ENCODE data around the gene ZBED4.

ZBED4 gene

GRCh38 chr22:49855251-49855911, 1.7 kb downstream of the ZBED4 start:
- Histone ChIP-seq H4K20me1 (ENCODE audit: insufficient read depth, low read length) (peaks cover 8% of the 10 kb centered on the region; the same call in 1 of the 2 replicates), H3K4me3 (ENCODE audit: low read length) (peak overlapping the region; percentile 85; the same call in 1 of the 2 replicates), H3K36me3 (replicated peaks; ENCODE audit: insufficient read depth, low read length) (no peaks in the 10 kb centered on the region), H3K9ac (ENCODE audit: low read length) (no peak overlapping the region), H3K9me3 (replicated peaks; ENCODE audit: insufficient read depth, low read length) (no peaks in the 10 kb centered on the region), H3K27me3 (replicated peaks; ENCODE audit: insufficient read depth, low read length) (peaks cover 3% of the 10 kb centered on the region; the same call in 1 of the 2 replicates), H3K79me2 (ENCODE audit: low read length) (peaks cover 62% of the 10 kb centered on the region), H3K9me2 (replicated peaks; ENCODE audit: insufficient read depth, low read length) (no peaks in the 10 kb centered on the region), H3K4me1 (ENCODE audit: low read length) (peaks cover 10% of the 10 kb centered on the region; the same call in 1 of the 2 replicates), H2AFZ (ENCODE audit: low read length) (no peak overlapping the region), H3K4me2 (ENCODE audit: low read depth, low read length) (peak overlapping the region; percentile 94; the same call in 1 of the 2 replicates), H3K27ac (ENCODE audit: low read length) (no peak overlapping the region), H3F3A (ENCODE audit: insufficient read depth, low read length) (peaks cover 8% of the 10 kb centered on the region)
- no peak for TF ChIP-seq CTCF (IDR thresholded peaks at IDR 0.05; ENCODE audit: low read length)
- TF ChIP-seq EZH2 (optimal IDR thresholded peaks at IDR 0.05; ENCODE audit: low read depth, low read length): no peak
- TF ChIP-seq EZH2phosphoT487 (IDR thresholded peaks at IDR 0.05; ENCODE audit: low read length): no peak
- DNase-seq: no peak

GRCh38 chr22:49856343-49856742, 2.7 kb downstream of the ZBED4 start:
- Histone ChIP-seq H3K9me3 (replicated peaks; ENCODE audit: insufficient read depth, low read length) (no peaks in the 10 kb centered on the region), H3K4me2 (ENCODE audit: low read depth, low read length) (no peak overlapping the region), H3F3A (ENCODE audit: insufficient read depth, low read length) (peaks cover 8% of the 10 kb centered on the region), H3K36me3 (replicated peaks; ENCODE audit: insufficient read depth, low read length) (no peaks in the 10 kb centered on the region), H2AFZ (ENCODE audit: low read length) (no peak overlapping the region), H3K27me3 (replicated peaks; ENCODE audit: insufficient read depth, low read length) (no peaks in the 10 kb centered on the region), H3K4me1 (ENCODE audit: low read length) (peaks cover 10% of the 10 kb centered on the region; the same call in 1 of the 2 replicates), H4K20me1 (ENCODE audit: insufficient read depth, low read length) (peaks cover 8% of the 10 kb centered on the region; the same call in 1 of the 2 replicates), H3K9ac (ENCODE audit: low read length) (no peak overlapping the region), H3K4me3 (ENCODE audit: low read length) (no peak overlapping the region), H3K27ac (ENCODE audit: low read length) (no peak overlapping the region), H3K79me2 (ENCODE audit: low read length) (peaks cover 71% of the 10 kb centered on the region), H3K9me2 (replicated peaks; ENCODE audit: insufficient read depth, low read length) (no peaks in the 10 kb centered on the region)
- TF ChIP-seq EZH2phosphoT487 (IDR thresholded peaks at IDR 0.05; ENCODE audit: low read length) (no peak), CTCF (IDR thresholded peaks at IDR 0.05; ENCODE audit: low read length) (no peak), EZH2 (optimal IDR thresholded peaks at IDR 0.05; ENCODE audit: low read depth, low read length) (no peak)
- DNase-seq: no peak

GRCh38 chr22:49856766-49857618, 3.3 kb downstream of the ZBED4 start:
- peaks cover 8% of the 10 kb centered on the region for H3F3A ChIP-seq (ENCODE audit: insufficient read depth, low read length)
- no peak overlapping the region for H2AFZ ChIP-seq (ENCODE audit: low read length)
- H3K27ac ChIP-seq (ENCODE audit: low read length): no peak overlapping the region
- H3K36me3 ChIP-seq (replicated peaks; ENCODE audit: insufficient read depth, low read length): no peaks in the 10 kb centered on the region
- no peak overlapping the region for H3K4me2 ChIP-seq (ENCODE audit: low read depth, low read length)
- H3K4me1 ChIP-seq (ENCODE audit: low read length): peaks cover 10% of the 10 kb centered on the region; the same call in 1 of the 2 replicates
- H4K20me1 ChIP-seq (ENCODE audit: insufficient read depth, low read length): peaks cover 8% of the 10 kb centered on the region; the same call in 1 of the 2 replicates
- no peak overlapping the region for H3K9ac ChIP-seq (ENCODE audit: low read length)
- peaks cover 77% of the 10 kb centered on the region for H3K79me2 ChIP-seq (ENCODE audit: low read length)
- no peaks in the 10 kb centered on the region for H3K27me3 ChIP-seq (replicated peaks; ENCODE audit: insufficient read depth, low read length)
- no peaks in the 10 kb centered on the region for H3K9me2 ChIP-seq (replicated peaks; ENCODE audit: insufficient read depth, low read length)
- no peak for TF ChIP-seq EZH2 (optimal IDR thresholded peaks at IDR 0.05; ENCODE audit: low read depth, low read length)
- no peak for TF ChIP-seq CTCF (IDR thresholded peaks at IDR 0.05; ENCODE audit: low read length)
- TF ChIP-seq EZH2phosphoT487 (IDR thresholded peaks at IDR 0.05; ENCODE audit: low read length): no peak
- DNase-seq: no peak
- no peaks in the 10 kb centered on the region for H3K9me3 ChIP-seq (replicated peaks; ENCODE audit: insufficient read depth, low read length)
- no peak overlapping the region for H3K4me3 ChIP-seq (ENCODE audit: low read length)
